Measurements from ENCODE around the gene PRPSAP2. TPM values are rescaled to one million over a fixed set of nuclear protein-coding genes. Genes with fewer than 3 reads are reported as not detected.
A peak's percentile ranks its signal among the peaks of the same experiment; 100 is the strongest.

Gene PRPSAP2
- total and polyA plus RNA-seq, 7 donors = 8.2 to 13.2 (median 10.2) TPM

DNA sequence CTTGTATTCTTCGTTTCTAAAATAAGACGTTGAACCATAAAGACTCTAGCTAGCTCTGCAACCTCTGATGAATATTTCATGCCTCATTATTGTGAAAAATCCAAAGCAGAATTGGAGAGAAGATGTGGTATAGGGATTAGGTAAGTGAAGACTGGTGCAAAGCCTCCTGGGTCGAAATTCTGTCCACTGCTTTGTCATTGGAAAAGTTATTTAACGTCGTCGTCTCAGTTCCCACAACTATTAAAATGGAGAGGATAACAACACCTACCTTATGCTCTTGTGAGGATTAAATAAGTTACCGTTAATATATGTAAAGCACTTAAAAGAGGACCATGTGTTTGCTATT lies 1.4 kb upstream of the PRPSAP2 start:
- 9 to 10% (median 9%) methylated on average over 7 of the region's 7 CpGs for WGBS, 3 donors
- H3K36me3 ChIP-seq (ENCODE audit: insufficient read depth in 1 of 2, low read depth in 1 of 2) = no peaks in the 10 kb centered on the region
- H3K4me3 ChIP-seq = peak overlapping the region; percentile 69
- no peaks in the 10 kb centered on the region for H3K9me3 ChIP-seq
- ATAC-seq (no peak), DNase-seq (no peak)
- peaks cover 19% of the 10 kb centered on the region for H3K4me1 ChIP-seq
- intact Hi-C loops (cut with DNase I) = no loop called here
- peak overlapping the region; percentile 74 for H3K27ac ChIP-seq
- TF ChIP-seq CTCF (IDR thresholded peaks at IDR 0.05) = no peak
- H3K27me3 ChIP-seq (ENCODE audit: insufficient read depth in 3 of 3, low read length in 2 of 3) = no peaks in the 10 kb centered on the region

- intact Hi-C loops (cut with DNase I) = no loop called here
These were observed 775 bp downstream of the PRPSAP2 start for GRCh38 chr17:18858567-18859245.

GRCh38 chr17:18859256-18859655 lies 1.3 kb downstream of the PRPSAP2 start:
- ATAC-seq (peak in 1 of 4 donors; percentile 5), DNase-seq (no peak)
- peaks cover 19% of the 10 kb centered on the region for H3K4me1 ChIP-seq
- no peaks in the 10 kb centered on the region for H3K27me3 ChIP-seq (ENCODE audit: insufficient read depth in 3 of 3, low read length in 2 of 3)
- H3K9me3 ChIP-seq = no peaks in the 10 kb centered on the region
- peak overlapping the region; percentile 90 for H3K27ac ChIP-seq
- H3K36me3 ChIP-seq (ENCODE audit: insufficient read depth in 1 of 2, low read depth in 1 of 2) = no peaks in the 10 kb centered on the region
- 42 to 55% (median 46%) methylated on average over 4 of the region's 4 CpGs for WGBS, 3 donors
- TF ChIP-seq CTCF (IDR thresholded peaks at IDR 0.05) = no peak
- intact Hi-C loops (cut with DNase I) = no loop called here
- H3K4me3 ChIP-seq = peak overlapping the region; percentile 86

More at GRCh38 chr17:18858567-18859245, 775 bp downstream of the PRPSAP2 start:
- H3K36me3 ChIP-seq (ENCODE audit: insufficient read depth in 1 of 2, low read depth in 1 of 2) = no peaks in the 10 kb centered on the region
- H3K4me1 ChIP-seq = peaks cover 19% of the 10 kb centered on the region
- no peaks in the 10 kb centered on the region for H3K27me3 ChIP-seq (ENCODE audit: insufficient read depth in 3 of 3, low read length in 2 of 3)
- TF ChIP-seq CTCF (IDR thresholded peaks at IDR 0.05) = no peak
- no peaks in the 10 kb centered on the region for H3K9me3 ChIP-seq
- peak overlapping the region; percentile 86 for H3K4me3 ChIP-seq
- DNase-seq = no peak
- H3K27ac ChIP-seq = peak overlapping the region; percentile 90
- WGBS, 3 donors = 15 to 24% (median 18%) methylated on average over 12 of the region's 12 CpGs
- ATAC-seq = no peak

GRCh38 chr17:18860161-18860972 lies 2.4 kb downstream of the PRPSAP2 start:
- no peak overlapping the region for H3K4me3 ChIP-seq
- TF ChIP-seq CTCF (IDR thresholded peaks at IDR 0.05) = no peak
- WGBS, 3 donors = 90 to 92% (median 90%) methylated on average over 9 of the region's 9 CpGs
- intact Hi-C loops (cut with DNase I) = no loop called here
- H3K36me3 ChIP-seq (ENCODE audit: insufficient read depth in 1 of 2, low read depth in 1 of 2) = peaks cover 0 to 2% of the 10 kb centered on the region in 2 donors
- DNase-seq = no peak
- ATAC-seq = no peak
- peaks cover 16% of the 10 kb centered on the region for H3K4me1 ChIP-seq
- H3K27me3 ChIP-seq (ENCODE audit: insufficient read depth in 3 of 3, low read length in 2 of 3) = no peaks in the 10 kb centered on the region
- peak overlapping the region; percentile 90 for H3K27ac ChIP-seq
- no peaks in the 10 kb centered on the region for H3K9me3 ChIP-seq
